ENCODE data around the gene CNIH3. TPM values are rescaled to one million over a fixed set of nuclear protein-coding genes. Genes with fewer than 3 reads are reported as not detected.

Gene CNIH3
- total RNA-seq, 1 donor = 3.6 TPM

GRCh38 chr1:224726441-224727182 lies 110.5 kb downstream of the CNIH3 start:
- H3K36me3 ChIP-seq (ENCODE audit: insufficient read depth, low read length) = no peaks in the 10 kb centered on the region
- no peak for TF ChIP-seq CTCF (IDR thresholded peaks at IDR 0.05; ENCODE audit: extremely low read depth, low read depth, low read length)
- peak overlapping the region; percentile 28 for H3K4me3 ChIP-seq (ENCODE audit: insufficient read depth, low read length)
- no peaks in the 10 kb centered on the region for H3K79me2 ChIP-seq (ENCODE audit: insufficient read depth, low read length)
- peak overlapping the region; percentile 82 for H2AFZ ChIP-seq (ENCODE audit: low read length)
- peaks cover 29% of the 10 kb centered on the region for H3K4me1 ChIP-seq (ENCODE audit: insufficient read depth, low read length)
- H4K20me1 ChIP-seq (ENCODE audit: insufficient read depth, low read length) = no peaks in the 10 kb centered on the region
- peak overlapping the region; percentile 55 for H3K4me2 ChIP-seq (ENCODE audit: insufficient read depth, low read length)
- peak overlapping the region; percentile 97 for H3K27ac ChIP-seq (ENCODE audit: low read depth, low read length)
- H3K9me3 ChIP-seq (ENCODE audit: low read depth, low read length) = no peaks in the 10 kb centered on the region
- peak; percentile 95 for DNase-seq (ENCODE audit: insufficient read length, low spot score, missing footprints)
- no peaks in the 10 kb centered on the region for H3K27me3 ChIP-seq (ENCODE audit: insufficient read depth, low read length)

GRCh38 chr1:224727351-224728289 lies 111.5 kb downstream of the CNIH3 start:
- Histone ChIP-seq H3K4me2 (ENCODE audit: insufficient read depth, low read length) (peak overlapping the region; percentile 55), H3K27ac (ENCODE audit: low read depth, low read length) (peak overlapping the region; percentile 97), H3K9me3 (ENCODE audit: low read depth, low read length) (no peaks in the 10 kb centered on the region), H3K4me3 (ENCODE audit: insufficient read depth, low read length) (peak overlapping the region; percentile 28), H3K27me3 (ENCODE audit: insufficient read depth, low read length) (no peaks in the 10 kb centered on the region), H3K79me2 (ENCODE audit: insufficient read depth, low read length) (no peaks in the 10 kb centered on the region), H3K4me1 (ENCODE audit: insufficient read depth, low read length) (peaks cover 32% of the 10 kb centered on the region), H3K36me3 (ENCODE audit: insufficient read depth, low read length) (no peaks in the 10 kb centered on the region), H2AFZ (ENCODE audit: low read length) (peak overlapping the region; percentile 82), H4K20me1 (ENCODE audit: insufficient read depth, low read length) (no peaks in the 10 kb centered on the region)
- no peak for DNase-seq (ENCODE audit: insufficient read length, low spot score, missing footprints)
- no peak for TF ChIP-seq CTCF (IDR thresholded peaks at IDR 0.05; ENCODE audit: extremely low read depth, low read depth, low read length)

- H3K4me2 ChIP-seq (ENCODE audit: insufficient read depth, low read length) = no peak overlapping the region
- no peaks in the 10 kb centered on the region for H3K79me2 ChIP-seq (ENCODE audit: insufficient read depth, low read length)
- no peak overlapping the region for H3K27ac ChIP-seq (ENCODE audit: low read depth, low read length)
- TF ChIP-seq CTCF (IDR thresholded peaks at IDR 0.05; ENCODE audit: extremely low read depth, low read depth, low read length) = no peak
- H3K36me3 ChIP-seq (ENCODE audit: insufficient read depth, low read length) = no peaks in the 10 kb centered on the region
- no peaks in the 10 kb centered on the region for H3K9me3 ChIP-seq (ENCODE audit: low read depth, low read length)
- no peak overlapping the region for H3K4me3 ChIP-seq (ENCODE audit: insufficient read depth, low read length)
- H3K4me1 ChIP-seq (ENCODE audit: insufficient read depth, low read length) = peaks cover 44% of the 10 kb centered on the region
- H4K20me1 ChIP-seq (ENCODE audit: insufficient read depth, low read length) = no peaks in the 10 kb centered on the region
- no peak for DNase-seq (ENCODE audit: insufficient read length, low spot score, missing footprints)
- no peaks in the 10 kb centered on the region for H3K27me3 ChIP-seq (ENCODE audit: insufficient read depth, low read length)
- no peak overlapping the region for H2AFZ ChIP-seq (ENCODE audit: low read length)
These were observed 114.4 kb downstream of the CNIH3 start for GRCh38 chr1:224730540-224730939.

- Histone ChIP-seq H3K4me3 (ENCODE audit: insufficient read depth, low read length) (no peak overlapping the region), H3K79me2 (ENCODE audit: insufficient read depth, low read length) (no peaks in the 10 kb centered on the region), H3K27me3 (ENCODE audit: insufficient read depth, low read length) (no peaks in the 10 kb centered on the region), H3K4me1 (ENCODE audit: insufficient read depth, low read length) (peaks cover 44% of the 10 kb centered on the region), H3K9me3 (ENCODE audit: low read depth, low read length) (no peaks in the 10 kb centered on the region), H2AFZ (ENCODE audit: low read length) (no peak overlapping the region), H3K36me3 (ENCODE audit: insufficient read depth, low read length) (no peaks in the 10 kb centered on the region), H4K20me1 (ENCODE audit: insufficient read depth, low read length) (no peaks in the 10 kb centered on the region), H3K27ac (ENCODE audit: low read depth, low read length) (no peak overlapping the region), H3K4me2 (ENCODE audit: insufficient read depth, low read length) (no peak overlapping the region)
- no peak for DNase-seq (ENCODE audit: insufficient read length, low spot score, missing footprints)
- no peak for TF ChIP-seq CTCF (IDR thresholded peaks at IDR 0.05; ENCODE audit: extremely low read depth, low read depth, low read length)
These were observed 114.8 kb downstream of the CNIH3 start for GRCh38 chr1:224730965-224731364.
